Left kidney (tissue), 2 donors: ENCODE measurements around the gene SLC37A1. TPM values are rescaled to one million over a fixed set of nuclear protein-coding genes. Genes with fewer than 3 reads are reported as not detected.

Experiments
- DNase-seq: peaks from one replicate; pipeline ENCODE4 v3.0.0-alpha.2; 2013
- polyA plus RNA-seq: library from polyadenylated mRNA; unstranded; fragments of 120-200 nt; gene quantifications from one replicate; pipeline ENCODE4 v1.2.1, GENCODE V29; 2013; ENCODE audit not compliant: insufficient read length

Gene SLC37A1
- polyA plus RNA-seq, 1 donor: 8.0 TPM

- no peak for DNase-seq
Observed at GRCh38 chr21:42561762-42562650, 48.4 kb downstream of the SLC37A1 start.

GRCh38 chr21:42562816-42563215 is 49.2 kb downstream of the SLC37A1 start:
- no peak for DNase-seq

DNA sequence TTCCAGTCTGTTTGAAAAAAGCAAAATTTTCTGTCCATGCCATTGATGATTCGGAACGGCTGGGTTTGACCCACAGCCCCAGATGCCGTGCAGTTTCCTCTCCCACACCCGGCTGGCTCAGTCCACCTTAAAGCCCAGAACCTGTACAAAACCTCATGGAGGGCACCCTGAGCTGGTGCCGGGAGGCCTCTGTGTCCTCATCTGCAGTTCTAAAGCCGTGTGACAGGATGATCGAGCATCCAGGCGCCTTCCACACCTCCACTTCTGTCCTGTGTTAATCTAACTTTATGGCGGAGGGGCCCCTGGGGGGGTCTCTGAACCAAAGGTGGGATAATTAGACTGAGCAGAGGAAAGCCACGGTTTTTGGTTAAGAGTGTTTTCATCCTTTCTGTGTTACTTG is 49.6 kb downstream of the SLC37A1 start:
- no peak for DNase-seq

- DNase-seq: no peak
Observed at GRCh38 chr21:42563686-42564085, 50.0 kb downstream of the SLC37A1 start.

DNA sequence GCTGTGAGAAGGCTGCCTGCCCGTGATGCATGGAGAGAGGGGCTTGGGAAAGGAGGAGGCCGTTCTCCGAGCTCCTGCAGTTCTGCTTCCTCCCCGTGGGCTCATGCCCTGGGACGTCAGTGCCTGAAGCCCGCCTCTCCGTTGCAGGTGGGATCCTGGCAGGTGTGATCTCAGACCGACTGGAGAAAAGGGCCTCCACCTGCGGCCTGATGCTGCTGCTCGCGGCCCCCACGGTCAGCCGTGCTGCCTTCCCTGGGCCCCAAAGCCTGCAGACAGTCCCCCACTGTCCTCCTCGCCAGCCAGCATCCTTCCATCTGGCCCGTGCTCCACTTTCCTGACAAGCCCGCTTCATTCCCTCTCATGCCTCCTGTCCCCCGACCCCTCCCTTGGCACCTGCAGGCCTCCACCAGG is 50.9 kb downstream of the SLC37A1 start:
- DNase-seq: no peak

DNA sequence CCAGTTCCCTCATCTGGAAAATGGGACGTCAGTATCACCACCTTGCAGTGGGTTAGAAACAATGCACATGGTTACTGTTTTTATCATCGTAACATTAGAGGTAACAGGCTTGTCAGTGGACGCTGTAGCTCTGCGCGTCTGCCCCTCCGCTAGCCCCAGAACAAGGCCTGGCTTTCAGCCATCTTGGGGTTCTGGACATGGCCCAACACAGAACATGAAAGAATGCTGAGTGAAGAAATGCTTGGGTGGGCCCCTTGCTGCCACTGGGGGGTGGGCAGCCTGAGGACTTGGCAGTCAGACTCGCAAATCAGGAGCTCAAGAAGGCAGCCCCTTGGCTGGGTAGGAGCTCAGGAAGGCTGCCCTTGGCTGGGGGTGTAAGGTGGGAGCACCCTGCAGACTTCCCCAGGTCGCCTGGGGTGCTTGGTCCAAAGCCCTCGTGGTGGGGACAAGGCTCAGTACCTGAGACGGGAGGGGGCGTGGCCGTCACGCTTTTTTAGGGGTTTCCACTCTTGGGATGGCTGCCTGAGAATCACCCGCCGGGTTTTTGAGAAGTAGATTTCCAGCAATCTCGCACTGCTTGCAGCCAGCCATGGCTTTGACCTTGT is 51.7 kb downstream of the SLC37A1 start:
- DNase-seq: no peak

DNA sequence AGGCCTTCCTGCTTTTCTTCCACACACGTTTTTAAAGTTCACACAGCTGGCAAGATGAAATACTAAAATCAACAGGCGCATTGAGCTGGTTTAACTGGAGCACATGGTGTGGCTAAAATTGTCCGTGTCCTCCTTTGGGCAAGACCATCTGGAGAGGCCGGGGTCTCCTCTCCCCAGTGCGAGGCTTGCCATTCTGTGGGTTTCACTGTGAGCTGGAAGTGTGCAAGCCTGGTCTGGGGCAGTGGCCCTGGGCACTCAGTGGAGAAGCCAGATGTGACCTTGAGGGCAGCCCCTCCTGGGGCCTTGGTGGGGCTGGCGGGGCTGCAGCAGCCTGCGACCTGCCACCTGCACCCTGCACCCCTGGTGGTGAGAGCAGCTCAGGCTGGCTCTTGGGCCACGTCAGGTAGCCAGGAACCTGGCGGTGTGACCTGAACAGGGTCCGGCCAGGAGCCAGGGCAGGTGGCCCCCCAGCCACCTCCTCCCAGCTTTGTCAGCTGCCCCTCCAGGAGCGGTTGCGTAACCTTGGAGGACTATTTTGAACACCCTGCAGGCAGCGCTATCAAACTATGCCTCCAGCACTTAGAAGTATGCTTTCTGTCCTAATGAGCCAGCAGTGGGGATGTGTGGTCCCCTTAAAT is 52.4 kb downstream of the SLC37A1 start:
- DNase-seq: no peak

DNA sequence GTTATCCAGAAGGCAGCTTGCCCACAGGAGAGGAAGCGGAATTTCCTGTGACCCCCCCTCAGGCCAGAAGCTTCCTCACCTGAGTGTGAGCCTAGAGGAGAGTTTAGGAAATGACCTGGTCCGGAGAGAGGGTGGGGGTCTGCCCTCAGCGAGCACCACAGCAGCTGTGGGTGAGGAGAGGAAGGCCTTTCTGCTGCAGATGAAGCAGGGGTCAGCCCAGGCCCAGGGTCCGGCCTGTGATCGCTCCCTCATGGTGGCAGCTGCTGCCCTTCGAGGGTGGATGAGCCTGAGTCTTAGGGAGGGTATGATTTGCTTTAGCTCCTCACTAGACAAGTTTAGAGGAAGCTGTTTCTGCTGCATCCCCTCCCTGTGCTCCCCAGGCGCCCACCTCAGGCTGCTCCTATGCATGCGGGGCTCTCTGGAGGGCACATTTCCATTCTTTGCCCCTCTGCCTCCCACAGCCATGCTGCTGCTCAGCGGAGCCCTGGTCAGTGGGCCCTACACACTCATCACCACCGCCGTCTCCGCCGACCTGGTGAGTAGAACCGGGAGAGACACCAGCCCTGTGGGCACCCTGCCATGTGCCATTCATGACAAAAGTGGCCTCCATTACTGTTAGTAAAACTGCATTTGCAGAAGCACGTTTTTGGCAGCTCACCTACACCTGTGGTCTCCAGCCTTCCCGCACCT is 53.0 kb downstream of the SLC37A1 start:
- DNase-seq: no peak

GRCh38 chr21:42567214-42567555 is 53.5 kb downstream of the SLC37A1 start:
- DNase-seq: no peak

GRCh38 chr21:42567861-42568260 is 54.2 kb downstream of the SLC37A1 start:
- no peak for DNase-seq

GRCh38 chr21:42568376-42568775 is 54.7 kb downstream of the SLC37A1 start:
- DNase-seq: no peak

GRCh38 chr21:42568866-42569731 is 55.4 kb downstream of the SLC37A1 start:
- no peak for DNase-seq

DNA sequence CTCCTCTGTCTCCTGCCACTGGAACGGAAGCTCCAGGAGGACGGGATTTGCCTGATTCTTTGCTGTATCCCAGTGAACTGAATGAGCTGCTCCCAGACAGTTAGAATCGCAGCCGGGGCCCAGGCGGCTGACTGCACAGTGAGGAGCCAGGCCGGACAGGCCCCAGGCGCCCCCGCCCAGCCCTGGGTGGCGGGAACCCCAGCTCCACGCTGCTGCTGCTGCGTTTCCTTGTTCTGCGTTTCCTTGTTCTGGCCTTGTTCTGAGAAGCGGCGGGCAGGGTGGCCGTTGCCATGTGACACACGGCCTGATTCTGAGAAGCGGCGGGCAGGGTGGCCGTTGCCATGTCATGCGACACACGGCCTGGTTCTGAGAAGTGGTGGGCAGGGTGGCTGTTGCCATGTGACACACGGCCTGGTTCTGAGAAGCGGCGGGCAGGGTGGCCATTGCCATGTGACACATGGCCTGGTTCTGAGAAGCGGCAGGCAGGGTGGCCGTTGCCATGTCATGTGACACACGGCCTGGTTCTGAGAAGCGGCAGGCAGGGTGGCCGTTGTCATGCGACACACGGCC is 56.2 kb downstream of the SLC37A1 start:
- DNase-seq: no peak

GRCh38 chr21:42570362-42570761 is 56.7 kb downstream of the SLC37A1 start:
- DNase-seq: no peak

DNA sequence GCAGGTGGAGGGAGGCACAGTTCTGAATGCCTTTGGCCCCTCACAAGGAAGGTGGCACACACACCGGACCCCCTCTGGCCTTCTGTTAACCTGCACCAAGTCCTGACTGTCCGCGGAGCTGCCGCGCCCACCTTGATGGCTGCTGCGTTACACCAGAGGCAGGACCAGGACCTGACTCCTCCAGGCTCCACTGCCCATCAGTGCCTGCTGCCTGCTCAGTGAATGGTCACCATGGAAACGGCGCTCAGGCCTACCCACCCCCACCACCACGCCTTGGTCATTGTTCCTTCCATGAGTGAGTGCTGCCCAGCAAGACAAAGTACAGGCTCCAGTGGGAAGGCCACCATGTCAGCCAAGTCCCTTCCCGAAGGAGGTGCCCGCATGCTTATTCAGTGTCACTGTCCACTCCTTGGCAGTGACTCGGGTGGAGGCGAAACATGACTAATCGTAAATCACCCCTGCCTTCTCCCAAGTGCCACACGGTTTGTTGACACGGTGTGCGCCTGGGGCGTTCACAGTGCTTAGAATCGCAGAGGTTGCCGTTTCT is 57.3 kb downstream of the SLC37A1 start:
- peak; percentile 86 for DNase-seq

DNA sequence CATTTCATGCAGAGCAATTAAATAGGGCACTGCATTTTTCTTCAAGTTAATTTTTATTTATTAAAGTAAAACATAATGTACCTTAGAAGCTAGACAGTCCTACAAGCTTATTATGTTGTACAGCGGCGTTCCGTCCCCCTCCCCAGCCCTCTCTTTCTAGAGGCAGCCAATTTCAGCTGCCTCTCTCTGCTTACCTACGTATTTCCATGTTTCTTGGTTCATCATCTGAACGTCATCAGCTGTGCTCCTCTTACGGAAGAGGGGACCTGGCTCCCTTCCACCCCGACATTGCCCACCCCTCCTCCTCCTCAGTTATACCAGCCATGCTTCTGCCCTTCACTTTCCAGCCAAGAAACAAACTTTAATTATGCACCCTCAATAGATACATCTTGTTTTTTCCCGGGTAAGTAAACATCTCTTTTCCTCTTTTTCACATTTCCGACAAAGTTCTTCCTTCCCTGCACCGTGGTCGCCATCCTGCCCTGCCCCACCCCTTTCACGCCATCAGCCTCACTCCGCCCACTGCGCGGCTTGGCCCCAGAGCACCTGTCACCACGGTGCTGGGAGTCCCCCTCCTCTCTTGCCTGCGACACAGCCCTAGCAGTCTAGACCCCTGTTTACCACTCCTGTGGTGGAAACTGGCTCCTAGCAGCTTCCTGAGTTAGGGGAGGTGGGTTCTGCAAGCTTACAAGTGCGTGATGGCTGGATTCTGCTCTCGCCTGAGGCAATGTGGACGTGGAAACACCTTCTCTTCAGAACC is 57.9 kb downstream of the SLC37A1 start:
- no peak for DNase-seq

GRCh38 chr21:42572906-42573495 is 59.3 kb downstream of the SLC37A1 start:
- DNase-seq: no peak

DNA sequence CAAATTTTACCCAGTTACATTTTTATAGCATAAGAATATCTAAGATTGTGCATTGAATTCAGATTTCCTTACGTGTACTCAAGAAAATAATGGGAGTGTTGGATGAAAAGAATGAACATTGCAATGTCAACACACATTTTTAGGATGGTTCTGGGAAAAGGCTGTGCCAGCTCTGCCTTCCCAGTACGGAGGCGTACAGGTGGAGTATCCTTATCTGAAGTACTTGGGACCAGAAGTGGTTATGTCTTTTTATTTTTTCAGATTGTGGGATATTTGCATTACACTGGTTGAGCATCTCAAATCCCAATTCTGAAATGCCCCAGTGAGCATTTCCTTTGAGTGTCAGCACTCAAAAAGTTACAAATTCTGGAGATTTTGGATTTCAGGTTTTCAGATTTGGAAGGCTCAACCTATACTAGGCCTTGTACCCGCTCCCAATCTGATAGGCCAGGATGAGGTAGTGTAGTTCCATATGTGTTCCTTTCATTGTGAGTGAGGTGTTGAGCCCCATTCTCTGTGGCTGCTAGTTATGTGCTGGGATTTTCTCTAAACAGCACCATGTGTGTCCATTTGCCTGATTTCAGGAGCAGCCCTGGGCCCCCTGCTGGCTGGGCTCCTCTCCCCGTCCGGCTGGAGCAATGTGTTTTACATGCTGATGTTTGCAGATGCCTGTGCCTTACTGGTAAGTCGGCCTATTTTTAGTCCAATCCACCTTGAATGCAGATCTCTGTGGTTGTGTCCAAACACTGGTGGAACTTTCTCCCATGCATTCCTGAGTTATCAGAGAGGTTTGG is 60.8 kb downstream of the SLC37A1 start:
- no peak for DNase-seq

DNA sequence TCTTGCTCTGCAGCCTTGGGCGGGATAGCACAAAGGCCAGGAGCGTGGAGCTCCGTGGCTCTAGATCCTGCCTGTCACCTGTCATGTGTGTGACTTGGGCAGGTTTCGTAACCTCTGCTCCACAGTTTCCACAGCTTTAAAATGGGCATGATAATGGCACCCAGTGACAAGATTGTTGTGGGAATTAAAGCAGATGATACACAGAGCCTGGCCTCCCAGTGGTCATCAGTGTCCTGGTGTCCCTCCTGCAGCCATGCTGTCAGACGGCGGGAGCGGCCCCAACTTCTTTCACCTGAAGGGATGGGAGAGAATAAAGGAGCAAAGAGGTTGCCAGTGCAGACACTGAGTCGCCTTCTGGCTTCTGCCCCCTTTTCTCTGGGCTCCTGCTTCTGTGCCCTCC is 61.5 kb downstream of the SLC37A1 start:
- DNase-seq: no peak
